ENCODE data around the gene WDR54. TPM values are rescaled to one million over a fixed set of nuclear protein-coding genes. Genes with fewer than 3 reads are reported as not detected.
A peak's percentile ranks its signal among the peaks of the same experiment; 100 is the strongest.
"Not testable (repeated sequence)": the region's sequence is repeated elsewhere in the genome, so short reads cannot be mapped to it uniquely, and the experiment has no call there.

The WDR54 gene
- total RNA-seq, 1 experiment from 2014 or later: 53.0 TPM

- Histone ChIP-seq H3F3A (ENCODE audit: insufficient read depth, low read depth) (peaks cover 27% of the 10 kb centered on the region; the same call in 1 of the 2 replicates), H3K4me3 (no peak overlapping the region), H3K4me2 (no peak overlapping the region), H4K20me1 (ENCODE audit: insufficient read depth) (no peaks in the 10 kb centered on the region), H3K36me3 (ENCODE audit: low read depth) (peaks cover 15% of the 10 kb centered on the region), H3K4me1 (replicated peaks; ENCODE audit: insufficient read depth) (peaks cover 18% of the 10 kb centered on the region), H3K79me2 (ENCODE audit: low read depth) (peaks cover 32% of the 10 kb centered on the region), H2AFZ (no peak overlapping the region), H3K9me2 (ENCODE audit: insufficient read depth) (no peaks in the 10 kb centered on the region), H3K27ac (no peak overlapping the region), H3K9me3 (ENCODE audit: insufficient read depth, low read depth) (no peaks in the 10 kb centered on the region), H3K27me3 (ENCODE audit: insufficient read depth, low read depth) (no peaks in the 10 kb centered on the region)
- no peak for DNase-seq
- TF ChIP-seq, protein P1, sequence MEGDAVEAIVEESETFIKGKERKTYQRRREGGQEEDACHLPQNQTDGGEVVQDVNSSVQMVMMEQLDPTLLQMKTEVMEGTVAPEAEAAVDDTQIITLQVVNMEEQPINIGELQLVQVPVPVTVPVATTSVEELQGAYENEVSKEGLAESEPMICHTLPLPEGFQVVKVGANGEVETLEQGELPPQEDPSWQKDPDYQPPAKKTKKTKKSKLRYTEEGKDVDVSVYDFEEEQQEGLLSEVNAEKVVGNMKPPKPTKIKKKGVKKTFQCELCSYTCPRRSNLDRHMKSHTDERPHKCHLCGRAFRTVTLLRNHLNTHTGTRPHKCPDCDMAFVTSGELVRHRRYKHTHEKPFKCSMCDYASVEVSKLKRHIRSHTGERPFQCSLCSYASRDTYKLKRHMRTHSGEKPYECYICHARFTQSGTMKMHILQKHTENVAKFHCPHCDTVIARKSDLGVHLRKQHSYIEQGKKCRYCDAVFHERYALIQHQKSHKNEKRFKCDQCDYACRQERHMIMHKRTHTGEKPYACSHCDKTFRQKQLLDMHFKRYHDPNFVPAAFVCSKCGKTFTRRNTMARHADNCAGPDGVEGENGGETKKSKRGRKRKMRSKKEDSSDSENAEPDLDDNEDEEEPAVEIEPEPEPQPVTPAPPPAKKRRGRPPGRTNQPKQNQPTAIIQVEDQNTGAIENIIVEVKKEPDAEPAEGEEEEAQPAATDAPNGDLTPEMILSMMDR (conservative IDR thresholded peaks at IDR 0.05): no peak
- no peak for TF ChIP-seq EZH2 (IDR thresholded peaks at IDR 0.05; ENCODE audit: low read depth)
- intact Hi-C loops (cut with micrococcal nuclease; ENCODE audit: unreplicated experiment): no loop called here
- BruUV-seq (replicated peaks): no TSS peak
- ChIA-PET POLR2A (ENCODE audit: unreplicated experiment) (no interaction called here), CTCF (no interaction called here)
These were observed 41.2 kb downstream of the WDR54 start for GRCh38 chr2:74462786-74463105.

- DNase-seq: no peak
- peaks cover 15% of the 10 kb centered on the region for H3K36me3 ChIP-seq (ENCODE audit: low read depth)
- H3K4me1 ChIP-seq (replicated peaks; ENCODE audit: insufficient read depth): peaks cover 16% of the 10 kb centered on the region
- peak overlapping the region; percentile 92 for H3K4me2 ChIP-seq
- H3K79me2 ChIP-seq (ENCODE audit: low read depth): peaks cover 29% of the 10 kb centered on the region
- intact Hi-C loops (cut with micrococcal nuclease; ENCODE audit: unreplicated experiment): no loop called here
- H3K9me2 ChIP-seq (ENCODE audit: insufficient read depth): no peaks in the 10 kb centered on the region
- POLR2A ChIA-PET (ENCODE audit: unreplicated experiment): interaction anchor here (0.5 to 0.7 kb wide), 2 partner anchors 43 to 310 kb away, joined by 6 to 13 read pairs; no protein-coding TSS in a partner anchor
- H3K4me3 ChIP-seq: peak overlapping the region; percentile 95
- 0 out of 2 replicates have a peak overlapping the region, but pooled peaks have one; percentile 50 for H3K27ac ChIP-seq
- no peaks in the 10 kb centered on the region for H4K20me1 ChIP-seq (ENCODE audit: insufficient read depth)
- BruUV-seq (replicated peaks): TSS peak; percentile 20
- H2AFZ ChIP-seq: peak overlapping the region; percentile 87
- no peaks in the 10 kb centered on the region for H3K9me3 ChIP-seq (ENCODE audit: insufficient read depth, low read depth)
- TF ChIP-seq EZH2 (IDR thresholded peaks at IDR 0.05; ENCODE audit: low read depth): no peak
- TF ChIP-seq, protein P1 (conservative IDR thresholded peaks at IDR 0.05): no peak
- no peaks in the 10 kb centered on the region for H3K27me3 ChIP-seq (ENCODE audit: insufficient read depth, low read depth)
- CTCF ChIA-PET: no interaction called here
- H3F3A ChIP-seq (ENCODE audit: insufficient read depth, low read depth): peaks cover 29% of the 10 kb centered on the region; the same call in 1 of the 2 replicates
These were observed 42.9 kb downstream of the WDR54 start for GRCh38 chr2:74464406-74464805.

- DNase-seq; H3K27ac ChIP-seq; H3K27me3 ChIP-seq (ENCODE audit: insufficient read depth, low read depth); H3K9me2 ChIP-seq (ENCODE audit: insufficient read depth); BruUV-seq (replicated peaks); H2AFZ ChIP-seq; H3K79me2 ChIP-seq (ENCODE audit: low read depth); H3K4me3 ChIP-seq; H3K9me3 ChIP-seq (ENCODE audit: insufficient read depth, low read depth); H3K36me3 ChIP-seq (ENCODE audit: low read depth); intact Hi-C loops (cut with micrococcal nuclease; ENCODE audit: unreplicated experiment); H4K20me1 ChIP-seq (ENCODE audit: insufficient read depth): not testable (repeated sequence)
- Histone ChIP-seq H3K4me2 (peak overlapping the region; percentile 95), H3F3A (ENCODE audit: insufficient read depth, low read depth) (peaks cover 59% of the 10 kb centered on the region), H3K4me1 (replicated peaks; ENCODE audit: insufficient read depth) (peaks cover 15% of the 10 kb centered on the region)
- POLR2A ChIA-PET (ENCODE audit: unreplicated experiment): interaction anchor here (0.6 kb wide), 1 partner anchor 265 kb away, joined by 19 read pairs; no protein-coding TSS in a partner anchor
- CTCF ChIA-PET: interaction anchor here (0.6 to 0.7 kb wide), 2 partner anchors 21 to 79 kb away, joined by 4 to 9 read pairs; no protein-coding TSS in a partner anchor
These were observed 49.2 kb downstream of the WDR54 start for GRCh38 chr2:74470742-74471141.

All from PC-9 (cell line).